ENCODE measurements around the gene FGF14.
"Not testable (repeated sequence)": the region's sequence is repeated elsewhere in the genome, so short reads cannot be mapped to it uniquely, and the experiment has no call there.

Gene FGF14

GRCh38 chr13:101892296-101892695 is 509.6 kb downstream of the FGF14 start:
- in situ Hi-C loops (cut with MboI; ENCODE audit: low sequenced_read_pairs): loop anchor here (25.0 kb wide), 1 partner anchor 105 kb away; no protein-coding TSS in a partner anchor

GRCh38 chr13:101881593-101881992 is 520.3 kb downstream of the FGF14 start:
- in situ Hi-C loops (cut with MboI; ENCODE audit: low sequenced_read_pairs): loop anchor here (25.0 kb wide), 1 partner anchor 94 kb away; no protein-coding TSS in a partner anchor

GRCh38 chr13:101880581-101880980 is 521.3 kb downstream of the FGF14 start:
- in situ Hi-C loops (cut with MboI; ENCODE audit: low sequenced_read_pairs): loop anchor here (25.0 kb wide), 1 partner anchor 93 kb away; no protein-coding TSS in a partner anchor

GRCh38 chr13:101876951-101877350 is 524.9 kb downstream of the FGF14 start:
- in situ Hi-C loops (cut with MboI; ENCODE audit: low sequenced_read_pairs): loop anchor here (25.0 kb wide), 1 partner anchor 90 kb away; no protein-coding TSS in a partner anchor

- in situ Hi-C loops (cut with MboI; ENCODE audit: low sequenced_read_pairs): loop anchor here (25.0 kb wide), 1 partner anchor 89 kb away; no protein-coding TSS in a partner anchor
Measured at GRCh38 chr13:101875717-101876393, 526.0 kb downstream of the FGF14 start.

- in situ Hi-C loops (cut with MboI; ENCODE audit: low sequenced_read_pairs): loop anchor here (25.0 kb wide), 1 partner anchor 88 kb away; no protein-coding TSS in a partner anchor
Measured at GRCh38 chr13:101875091-101875490, 526.8 kb downstream of the FGF14 start.

GRCh38 chr13:101869553-101869952 is 532.3 kb downstream of the FGF14 start:
- in situ Hi-C loops (cut with MboI; ENCODE audit: low sequenced_read_pairs): no loop called here

- in situ Hi-C loops (cut with MboI; ENCODE audit: low sequenced_read_pairs): no loop called here
Measured at GRCh38 chr13:101868585-101869469, 533.0 kb downstream of the FGF14 start.

GRCh38 chr13:101866889-101867581 is 534.8 kb downstream of the FGF14 start:
- in situ Hi-C loops (cut with MboI; ENCODE audit: low sequenced_read_pairs): no loop called here

- in situ Hi-C loops (cut with MboI; ENCODE audit: low sequenced_read_pairs): no loop called here
Measured at GRCh38 chr13:101858860-101859259, 543.0 kb downstream of the FGF14 start.

GRCh38 chr13:101846701-101847100 is 555.1 kb downstream of the FGF14 start:
- in situ Hi-C loops (cut with MboI; ENCODE audit: low sequenced_read_pairs): no loop called here

- in situ Hi-C loops (cut with MboI; ENCODE audit: low sequenced_read_pairs): no loop called here
Measured at GRCh38 chr13:101846249-101846648, 555.6 kb downstream of the FGF14 start.

- in situ Hi-C loops (cut with MboI; ENCODE audit: low sequenced_read_pairs): no loop called here
Measured at GRCh38 chr13:101845245-101846020, 556.4 kb downstream of the FGF14 start.

GRCh38 chr13:101841698-101842097 is 560.1 kb downstream of the FGF14 start:
- in situ Hi-C loops (cut with MboI; ENCODE audit: low sequenced_read_pairs): no loop called here

GRCh38 chr13:101838323-101838722 is 563.5 kb downstream of the FGF14 start:
- in situ Hi-C loops (cut with MboI; ENCODE audit: low sequenced_read_pairs): no loop called here

GRCh38 chr13:101837778-101838177 is 564.1 kb downstream of the FGF14 start:
- in situ Hi-C loops (cut with MboI; ENCODE audit: low sequenced_read_pairs): not testable (repeated sequence)

GRCh38 chr13:101837288-101837687 is 564.6 kb downstream of the FGF14 start:
- in situ Hi-C loops (cut with MboI; ENCODE audit: low sequenced_read_pairs): no loop called here

- in situ Hi-C loops (cut with MboI; ENCODE audit: low sequenced_read_pairs): no loop called here
Measured at GRCh38 chr13:101835920-101836319, 565.9 kb downstream of the FGF14 start.

- in situ Hi-C loops (cut with MboI; ENCODE audit: low sequenced_read_pairs): no loop called here
Measured at GRCh38 chr13:101833671-101834070, 568.2 kb downstream of the FGF14 start.

GRCh38 chr13:101830035-101830434 is 571.8 kb downstream of the FGF14 start:
- in situ Hi-C loops (cut with MboI; ENCODE audit: low sequenced_read_pairs): no loop called here

Measured in HL-60/S4 treated with retinoic acid at 250 ng/mL for 4 days and 3 days (cell line).